ENCODE results near the gene SEMA6A. TPM values are rescaled to one million over a fixed set of nuclear protein-coding genes. Genes with fewer than 3 reads are reported as not detected.
A peak's percentile ranks its signal among the peaks of the same experiment; 100 is the strongest.

SEMA6A gene
- total and polyA plus RNA-seq, 2 experiments from 2014 or later, result 233 to 400 TPM

DNA sequence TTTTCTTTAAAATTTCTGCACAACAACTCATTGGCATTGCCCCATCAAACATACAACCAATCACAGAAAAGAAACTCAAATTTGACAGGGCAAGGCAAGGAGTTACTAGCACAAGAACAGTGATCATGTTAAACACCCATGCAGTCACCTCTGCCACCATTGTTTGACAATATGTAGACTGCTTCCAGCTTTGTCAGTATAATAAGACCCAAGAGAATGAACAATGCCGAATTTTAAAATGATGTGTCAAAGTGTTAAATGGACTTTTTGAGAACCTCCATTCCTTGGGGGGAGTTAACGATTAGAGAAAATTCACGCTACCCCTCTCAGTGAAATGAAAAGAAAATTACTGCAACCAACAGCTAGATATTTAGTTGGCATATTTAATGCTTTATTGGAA lies 109.2 kb downstream of the SEMA6A start (continued):
- TF ChIP-seq, protein P1, sequence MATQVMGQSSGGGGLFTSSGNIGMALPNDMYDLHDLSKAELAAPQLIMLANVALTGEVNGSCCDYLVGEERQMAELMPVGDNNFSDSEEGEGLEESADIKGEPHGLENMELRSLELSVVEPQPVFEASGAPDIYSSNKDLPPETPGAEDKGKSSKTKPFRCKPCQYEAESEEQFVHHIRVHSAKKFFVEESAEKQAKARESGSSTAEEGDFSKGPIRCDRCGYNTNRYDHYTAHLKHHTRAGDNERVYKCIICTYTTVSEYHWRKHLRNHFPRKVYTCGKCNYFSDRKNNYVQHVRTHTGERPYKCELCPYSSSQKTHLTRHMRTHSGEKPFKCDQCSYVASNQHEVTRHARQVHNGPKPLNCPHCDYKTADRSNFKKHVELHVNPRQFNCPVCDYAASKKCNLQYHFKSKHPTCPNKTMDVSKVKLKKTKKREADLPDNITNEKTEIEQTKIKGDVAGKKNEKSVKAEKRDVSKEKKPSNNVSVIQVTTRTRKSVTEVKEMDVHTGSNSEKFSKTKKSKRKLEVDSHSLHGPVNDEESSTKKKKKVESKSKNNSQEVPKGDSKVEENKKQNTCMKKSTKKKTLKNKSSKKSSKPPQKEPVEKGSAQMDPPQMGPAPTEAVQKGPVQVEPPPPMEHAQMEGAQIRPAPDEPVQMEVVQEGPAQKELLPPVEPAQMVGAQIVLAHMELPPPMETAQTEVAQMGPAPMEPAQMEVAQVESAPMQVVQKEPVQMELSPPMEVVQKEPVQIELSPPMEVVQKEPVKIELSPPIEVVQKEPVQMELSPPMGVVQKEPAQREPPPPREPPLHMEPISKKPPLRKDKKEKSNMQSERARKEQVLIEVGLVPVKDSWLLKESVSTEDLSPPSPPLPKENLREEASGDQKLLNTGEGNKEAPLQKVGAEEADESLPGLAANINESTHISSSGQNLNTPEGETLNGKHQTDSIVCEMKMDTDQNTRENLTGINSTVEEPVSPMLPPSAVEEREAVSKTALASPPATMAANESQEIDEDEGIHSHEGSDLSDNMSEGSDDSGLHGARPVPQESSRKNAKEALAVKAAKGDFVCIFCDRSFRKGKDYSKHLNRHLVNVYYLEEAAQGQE (IDR thresholded peaks at IDR 0.05; ENCODE audit: unreplicated experiment), result no peak
- TF ChIP-seq JUNB (IDR thresholded peaks at IDR 0.05; ENCODE audit: unreplicated experiment), result no peak

DNA sequence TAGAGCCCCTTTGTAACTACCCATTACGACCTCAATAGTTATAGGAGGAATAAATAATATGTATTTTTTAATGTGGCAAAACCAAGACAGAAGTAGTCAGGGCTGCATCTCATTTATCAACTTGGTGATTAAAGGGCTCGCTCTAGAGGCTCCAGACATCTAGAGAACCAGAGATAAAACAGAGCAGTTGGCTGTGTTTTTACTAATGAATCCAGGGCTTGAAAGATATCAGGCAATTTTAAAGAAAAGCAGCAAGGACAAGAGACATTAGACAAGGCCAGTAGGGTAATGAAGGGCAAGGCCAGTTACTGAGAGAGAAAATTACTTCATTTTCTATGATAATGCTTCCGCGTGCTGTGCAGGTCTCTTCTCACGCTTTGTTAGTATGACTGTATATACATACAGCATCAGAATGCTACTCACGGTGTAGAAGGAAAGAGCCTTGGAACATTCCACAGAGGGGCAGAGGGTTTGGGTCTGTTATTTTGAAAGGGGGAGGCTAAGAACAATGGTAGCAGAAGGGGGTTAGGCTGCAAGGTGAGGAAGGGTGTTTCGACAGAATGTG lies 110.4 kb downstream of the SEMA6A start:
- no peak overlapping the region for H3K4me3 Mint-ChIP-seq

DNA sequence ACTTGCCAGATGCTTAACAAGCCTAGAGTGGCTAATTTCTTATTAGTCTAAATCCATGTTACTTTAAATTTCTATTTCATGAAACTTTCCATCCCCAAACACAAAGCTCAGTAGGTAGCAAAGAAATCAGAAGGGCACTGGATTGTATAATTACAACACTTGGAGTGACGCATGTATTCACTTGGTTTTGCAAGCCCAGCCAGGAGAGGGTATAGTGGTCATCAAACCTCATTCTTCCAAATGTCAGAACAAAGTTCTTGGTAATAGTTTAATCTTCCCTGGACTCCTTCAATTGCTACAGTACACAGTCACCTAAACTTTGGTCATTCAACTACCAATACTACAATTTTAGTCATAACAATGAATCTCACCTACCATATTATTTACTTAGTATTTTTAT lies 112.1 kb downstream of the SEMA6A start:
- peaks cover under 1% of the 10 kb centered on the region for H3K27me3 Mint-ChIP-seq (ENCODE audit: insufficient read depth, low read depth, poor library complexity)
- Histone ChIP-seq H3F3A (replicated peaks; ENCODE audit: low read depth) (no peaks in the 10 kb centered on the region; the same call in 1 of the 2 replicates), H2AFZ (no peak overlapping the region), H3K9me2 (ENCODE audit: insufficient read depth) (no peaks in the 10 kb centered on the region), H4K20me1 (replicated peaks; ENCODE audit: insufficient read depth) (peaks cover 14% of the 10 kb centered on the region; the same call in 1 of the 2 replicates), H3K4me3 (no peak overlapping the region), H3K27me3 (ENCODE audit: insufficient read depth) (no peaks in the 10 kb centered on the region), H3K79me2 (replicated peaks; ENCODE audit: insufficient read depth) (peaks cover 21% of the 10 kb centered on the region), H3K36me3 (ENCODE audit: insufficient read depth) (peaks cover 48% of the 10 kb centered on the region), H3K27ac (ENCODE audit: low read depth) (0 out of 2 replicates have a peak overlapping the region, but pooled peaks have one; percentile 16), H3K4me2 (no peak overlapping the region), H3K4me1 (ENCODE audit: insufficient read depth) (peaks cover 21% of the 10 kb centered on the region)
- H3K9me3 Mint-ChIP-seq, result no peaks in the 10 kb centered on the region
- H3K4me3 Mint-ChIP-seq, result no peak overlapping the region
- ATAC-seq (no peak), DNase-seq (ENCODE audit: low spot score) (no peak)
- peaks cover 25% of the 10 kb centered on the region for H3K4me1 Mint-ChIP-seq
- peaks cover 59% of the 10 kb centered on the region for H3K36me3 Mint-ChIP-seq (ENCODE audit: low read depth)
- H3K27ac Mint-ChIP-seq, result no peak overlapping the region
- TF ChIP-seq NANOG (IDR thresholded peaks at IDR 0.05; ENCODE audit: borderline replicate concordance), result no peak
- TF ChIP-seq POLR2AphosphoS5 (IDR thresholded peaks at IDR 0.05; ENCODE audit: low read depth), result no peak
- TF ChIP-seq, protein P2, sequence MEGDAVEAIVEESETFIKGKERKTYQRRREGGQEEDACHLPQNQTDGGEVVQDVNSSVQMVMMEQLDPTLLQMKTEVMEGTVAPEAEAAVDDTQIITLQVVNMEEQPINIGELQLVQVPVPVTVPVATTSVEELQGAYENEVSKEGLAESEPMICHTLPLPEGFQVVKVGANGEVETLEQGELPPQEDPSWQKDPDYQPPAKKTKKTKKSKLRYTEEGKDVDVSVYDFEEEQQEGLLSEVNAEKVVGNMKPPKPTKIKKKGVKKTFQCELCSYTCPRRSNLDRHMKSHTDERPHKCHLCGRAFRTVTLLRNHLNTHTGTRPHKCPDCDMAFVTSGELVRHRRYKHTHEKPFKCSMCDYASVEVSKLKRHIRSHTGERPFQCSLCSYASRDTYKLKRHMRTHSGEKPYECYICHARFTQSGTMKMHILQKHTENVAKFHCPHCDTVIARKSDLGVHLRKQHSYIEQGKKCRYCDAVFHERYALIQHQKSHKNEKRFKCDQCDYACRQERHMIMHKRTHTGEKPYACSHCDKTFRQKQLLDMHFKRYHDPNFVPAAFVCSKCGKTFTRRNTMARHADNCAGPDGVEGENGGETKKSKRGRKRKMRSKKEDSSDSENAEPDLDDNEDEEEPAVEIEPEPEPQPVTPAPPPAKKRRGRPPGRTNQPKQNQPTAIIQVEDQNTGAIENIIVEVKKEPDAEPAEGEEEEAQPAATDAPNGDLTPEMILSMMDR (conservative IDR thresholded peaks at IDR 0.05; ENCODE audit: low read depth in 2 of 2), result no peak

More for the DNA sequence above, 110.4 kb downstream of the SEMA6A start:
- ATAC-seq (no peak), DNase-seq (ENCODE audit: low spot score) (no peak)
- Histone ChIP-seq H3K4me1 (ENCODE audit: insufficient read depth) (peaks cover 21% of the 10 kb centered on the region), H2AFZ (no peak overlapping the region), H3K36me3 (ENCODE audit: insufficient read depth) (peaks cover 56% of the 10 kb centered on the region), H3K27me3 (ENCODE audit: insufficient read depth) (no peaks in the 10 kb centered on the region), H3K27ac (ENCODE audit: low read depth) (peak overlapping the region; percentile 39; the same call in 1 of the 2 replicates), H3K79me2 (replicated peaks; ENCODE audit: insufficient read depth) (peaks cover 21% of the 10 kb centered on the region), H3K4me3 (no peak overlapping the region), H3F3A (replicated peaks; ENCODE audit: low read depth) (no peaks in the 10 kb centered on the region; the same call in 1 of the 2 replicates), H4K20me1 (replicated peaks; ENCODE audit: insufficient read depth) (peaks cover 14% of the 10 kb centered on the region; the same call in 1 of the 2 replicates), H3K9me2 (ENCODE audit: insufficient read depth) (no peaks in the 10 kb centered on the region), H3K4me2 (no peak overlapping the region)
- Mint-ChIP-seq H3K27ac (peak overlapping the region; percentile 42; the same call in 1 of the 2 replicates), H3K36me3 (ENCODE audit: low read depth) (peaks cover 66% of the 10 kb centered on the region), H3K9me3 (no peaks in the 10 kb centered on the region), H3K4me1 (peaks cover 24% of the 10 kb centered on the region), H3K27me3 (ENCODE audit: insufficient read depth, low read depth, poor library complexity) (peaks cover 4% of the 10 kb centered on the region)
- TF ChIP-seq CREB1 (CRISPR knock-in tag; IDR thresholded peaks at IDR 0.05; ENCODE audit: low read depth), result no peak
- no peak for TF ChIP-seq STAT1 (IDR thresholded peaks at IDR 0.05; ENCODE audit: unreplicated experiment)
- TF ChIP-seq, protein P3, sequence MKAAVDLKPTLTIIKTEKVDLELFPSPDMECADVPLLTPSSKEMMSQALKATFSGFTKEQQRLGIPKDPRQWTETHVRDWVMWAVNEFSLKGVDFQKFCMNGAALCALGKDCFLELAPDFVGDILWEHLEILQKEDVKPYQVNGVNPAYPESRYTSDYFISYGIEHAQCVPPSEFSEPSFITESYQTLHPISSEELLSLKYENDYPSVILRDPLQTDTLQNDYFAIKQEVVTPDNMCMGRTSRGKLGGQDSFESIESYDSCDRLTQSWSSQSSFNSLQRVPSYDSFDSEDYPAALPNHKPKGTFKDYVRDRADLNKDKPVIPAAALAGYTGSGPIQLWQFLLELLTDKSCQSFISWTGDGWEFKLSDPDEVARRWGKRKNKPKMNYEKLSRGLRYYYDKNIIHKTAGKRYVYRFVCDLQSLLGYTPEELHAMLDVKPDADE (IDR thresholded peaks at IDR 0.05), result no peak
- no peak for TF ChIP-seq ZNF114 (CRISPR knock-in tag; IDR thresholded peaks at IDR 0.05)

Data from GM23338 (cell line).